BLaER1 (cell line): ENCODE data around the gene IQGAP2.

Experiments
- H3K27ac ChIP-seq: shearing (Covaris generic); formaldehyde crosslinking; 2 replicates; pipeline ENCODE4 v1.8.1; 2022
- H3K27me3 ChIP-seq: shearing (Covaris generic); formaldehyde crosslinking; 2 replicates; pipeline ENCODE4 v1.8.1; 2022
- H3K36me3 ChIP-seq: shearing (Covaris generic); formaldehyde crosslinking; 2 replicates; pipeline ENCODE4 v1.8.1; 2022
- H3K4me1 ChIP-seq: shearing (Covaris generic); formaldehyde crosslinking; 2 replicates; pipeline ENCODE4 v1.8.1; 2022
- H3K4me2 ChIP-seq: shearing (Covaris generic); formaldehyde crosslinking; 2 replicates; pipeline ENCODE4 v1.8.1; 2022
- H3K4me3 ChIP-seq: shearing (Covaris generic); formaldehyde crosslinking; 2 replicates; pipeline ENCODE4 v1.8.1; 2022
- H3K9ac ChIP-seq: shearing (Covaris generic); formaldehyde crosslinking; 2 replicates; pipeline ENCODE4 v1.8.1; 2022
- H3K9me3 ChIP-seq: shearing (Covaris generic); formaldehyde crosslinking; 2 replicates; pipeline ENCODE4 v1.8.1; 2022
- H4K20me1 ChIP-seq: shearing (Covaris generic); formaldehyde crosslinking; 2 replicates; pipeline ENCODE4 v1.8.1; 2022
- Cebpa-rat ChIP-seq: shearing (Covaris generic); IDR thresholded peaks from 2 replicates; pipeline ENCODE4 v1.8.1; 2022

The IQGAP2 gene

DNA sequence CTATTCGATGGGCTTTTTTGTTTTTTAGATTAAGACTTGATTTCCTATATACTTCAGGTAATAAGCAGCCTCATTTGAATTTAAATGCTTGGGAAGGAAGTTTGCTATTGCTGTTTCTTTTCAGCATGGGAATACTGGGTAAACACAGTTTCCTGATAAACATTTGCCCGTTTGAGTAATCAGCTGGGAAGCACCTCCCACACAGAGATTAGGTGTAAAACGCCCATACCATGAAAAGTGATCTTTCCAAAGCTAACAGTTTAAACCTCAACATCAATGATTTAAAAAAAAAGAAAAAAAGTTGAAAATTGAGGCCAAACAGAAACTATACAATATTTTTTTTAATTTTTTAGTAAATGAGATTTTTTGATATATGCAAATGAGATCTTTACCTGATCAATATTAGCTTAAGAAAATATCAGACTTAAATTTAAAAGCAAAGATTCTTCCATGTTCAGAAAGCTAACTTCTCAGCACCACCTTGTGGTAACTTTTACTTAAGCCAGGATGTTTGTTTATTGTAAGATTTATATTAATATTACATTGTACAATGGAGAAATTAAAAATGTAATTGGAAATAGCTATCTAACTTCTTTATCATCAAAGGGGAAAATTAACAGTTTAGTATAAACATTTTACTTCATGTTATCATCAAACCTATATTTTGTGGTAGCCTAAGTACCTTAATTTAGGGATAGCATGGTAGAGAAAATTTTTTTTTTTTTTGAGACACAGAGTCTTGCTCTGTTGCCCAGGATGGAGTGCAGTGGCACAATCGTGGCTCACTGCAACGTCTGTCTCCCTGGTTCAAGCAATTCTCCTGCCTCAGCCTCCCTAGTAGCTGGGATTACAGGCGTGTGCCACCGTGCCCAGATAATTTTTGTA lies 180.3 kb downstream of the IQGAP2 start:
- peaks cover 22% of the 10 kb centered on the region for H3K36me3 ChIP-seq
- TF ChIP-seq Cebpa-rat, result no peak
- no peaks in the 10 kb centered on the region for H3K27me3 ChIP-seq
- peaks cover 5% of the 10 kb centered on the region; the same call in 1 of the 2 replicates for H4K20me1 ChIP-seq
- no peaks in the 10 kb centered on the region for H3K9me3 ChIP-seq
- no peak overlapping the region for H3K9ac ChIP-seq
- H3K4me3 ChIP-seq, result no peak overlapping the region
- H3K4me2 ChIP-seq, result peak overlapping the region; percentile 19; the same call in 1 of the 2 replicates
- peaks cover 33% of the 10 kb centered on the region for H3K4me1 ChIP-seq
- H3K27ac ChIP-seq, result no peak overlapping the region

DNA sequence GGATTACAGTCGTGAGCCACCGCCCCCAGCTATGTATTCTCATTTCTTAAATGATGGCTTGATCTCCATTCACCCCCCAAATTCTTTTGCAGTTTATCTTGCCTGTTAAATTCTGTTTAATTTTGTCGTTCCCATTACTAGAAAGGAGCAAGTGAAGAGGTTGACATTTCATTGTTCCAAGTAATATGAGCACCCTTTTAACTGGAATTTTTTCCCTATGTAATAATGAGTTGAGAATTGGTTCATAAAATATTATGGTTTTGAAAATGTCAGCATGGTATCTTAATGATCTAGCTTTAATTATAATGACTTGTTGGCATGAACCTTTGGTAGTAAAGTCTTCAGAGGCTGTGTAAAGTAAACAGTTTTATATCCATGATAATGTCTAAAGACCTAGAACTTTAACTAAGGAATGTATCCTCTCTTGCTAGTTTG lies 182.7 kb downstream of the IQGAP2 start:
- Histone ChIP-seq H3K4me2 (no peak overlapping the region), H3K9me3 (no peaks in the 10 kb centered on the region), H3K9ac (no peak overlapping the region), H3K4me3 (no peak overlapping the region), H3K36me3 (peaks cover 33% of the 10 kb centered on the region), H3K27ac (no peak overlapping the region), H4K20me1 (peaks cover 5% of the 10 kb centered on the region; the same call in 1 of the 2 replicates), H3K4me1 (peaks cover 25% of the 10 kb centered on the region), H3K27me3 (no peaks in the 10 kb centered on the region)
- no peak for TF ChIP-seq Cebpa-rat

DNA sequence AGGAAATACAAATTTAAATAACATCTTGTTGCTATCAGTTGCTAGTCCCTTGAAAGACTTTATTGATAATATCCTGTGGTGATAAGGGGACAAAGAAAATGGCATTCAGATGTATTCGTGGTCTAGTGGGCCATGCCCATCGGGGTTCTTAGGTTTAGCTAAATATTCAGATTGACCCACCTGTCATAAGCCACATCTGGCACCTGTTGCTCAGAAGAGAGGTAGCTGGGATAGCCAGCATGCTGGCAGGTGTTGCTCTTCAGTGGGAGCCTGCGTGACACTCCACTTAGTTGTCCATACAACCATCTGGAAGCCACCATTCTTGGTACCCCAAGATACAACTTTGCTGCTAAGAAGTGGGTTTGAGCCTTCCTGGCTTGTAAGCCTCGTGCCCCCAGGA lies 183.4 kb downstream of the IQGAP2 start:
- peaks cover 5% of the 10 kb centered on the region; the same call in 1 of the 2 replicates for H4K20me1 ChIP-seq
- no peak overlapping the region for H3K4me3 ChIP-seq
- no peak overlapping the region for H3K27ac ChIP-seq
- TF ChIP-seq Cebpa-rat, result no peak
- peaks cover 18% of the 10 kb centered on the region for H3K4me1 ChIP-seq
- H3K36me3 ChIP-seq, result peaks cover 40% of the 10 kb centered on the region
- no peaks in the 10 kb centered on the region for H3K9me3 ChIP-seq
- H3K27me3 ChIP-seq, result no peaks in the 10 kb centered on the region
- H3K9ac ChIP-seq, result no peak overlapping the region
- no peak overlapping the region for H3K4me2 ChIP-seq

DNA sequence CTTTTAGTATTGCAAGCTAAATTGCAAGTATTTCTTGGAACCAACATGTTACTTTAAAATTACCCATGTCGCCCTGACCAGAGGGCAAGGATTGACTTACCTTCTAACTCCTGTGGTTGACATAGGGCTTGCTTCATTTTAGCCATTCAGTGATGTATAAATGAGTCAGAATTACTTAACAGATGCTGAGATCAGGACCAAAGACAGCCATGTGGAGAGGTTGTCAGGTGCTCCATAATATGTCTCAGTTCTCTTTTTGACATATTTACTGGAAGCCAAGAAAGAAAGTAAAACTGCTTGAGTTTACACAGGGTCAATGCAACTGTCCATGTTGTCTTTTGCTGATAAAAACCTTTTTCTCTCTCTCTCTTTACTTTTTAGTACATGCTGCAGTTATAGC lies 186.9 kb downstream of the IQGAP2 start:
- Histone ChIP-seq H3K9ac (no peak overlapping the region), H3K36me3 (peaks cover 65% of the 10 kb centered on the region), H3K9me3 (no peaks in the 10 kb centered on the region), H3K4me1 (no peaks in the 10 kb centered on the region), H4K20me1 (no peaks in the 10 kb centered on the region), H3K4me2 (no peak overlapping the region), H3K27me3 (no peaks in the 10 kb centered on the region), H3K4me3 (no peak overlapping the region), H3K27ac (no peak overlapping the region)
- no peak for TF ChIP-seq Cebpa-rat

DNA sequence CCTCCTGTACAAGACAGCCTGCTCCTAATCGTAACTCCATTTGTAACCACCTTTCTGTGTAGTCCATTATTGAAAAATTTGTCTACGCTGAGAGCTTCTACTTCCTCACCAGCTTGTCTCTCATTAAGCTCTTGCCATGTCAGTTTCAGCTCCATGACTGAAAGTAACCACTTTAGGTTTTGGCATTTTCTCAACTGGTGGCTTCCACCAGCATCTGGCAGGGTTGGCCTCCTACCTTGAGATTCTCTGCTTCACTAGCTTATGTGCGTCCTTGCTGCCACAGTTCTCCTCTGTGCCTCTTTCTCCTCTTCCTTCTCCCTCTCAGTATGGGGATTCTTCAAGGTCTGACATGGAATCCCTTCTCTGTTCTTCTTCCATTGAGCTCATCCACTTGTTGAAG lies 188.3 kb downstream of the IQGAP2 start:
- Histone ChIP-seq H3K9me3 (no peaks in the 10 kb centered on the region), H3K4me2 (no peak overlapping the region), H3K36me3 (peaks cover 67% of the 10 kb centered on the region), H4K20me1 (no peaks in the 10 kb centered on the region), H3K27ac (no peak overlapping the region), H3K27me3 (no peaks in the 10 kb centered on the region), H3K4me3 (no peak overlapping the region), H3K9ac (no peak overlapping the region), H3K4me1 (no peaks in the 10 kb centered on the region)
- no peak for TF ChIP-seq Cebpa-rat

DNA sequence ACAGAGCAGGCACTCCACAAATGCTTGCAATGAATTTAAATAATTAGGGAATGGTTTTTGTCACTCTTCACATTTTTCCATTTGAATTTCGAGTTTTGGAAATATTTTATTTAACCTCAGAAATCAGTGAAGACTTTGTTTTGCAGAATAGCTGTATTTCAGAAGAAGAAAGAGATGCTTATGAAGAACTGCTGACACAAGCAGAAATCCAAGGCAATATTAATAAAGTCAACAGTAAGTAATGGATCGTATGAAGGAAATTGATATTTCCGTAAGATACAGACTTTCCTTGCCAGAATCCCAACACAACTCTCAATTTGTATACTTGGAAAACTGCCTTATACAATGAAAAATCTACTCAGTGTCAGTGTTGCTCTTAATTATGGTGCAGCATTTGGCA lies 189.6 kb downstream of the IQGAP2 start:
- H3K27ac ChIP-seq, result no peak overlapping the region
- no peak for TF ChIP-seq Cebpa-rat
- no peaks in the 10 kb centered on the region for H3K4me1 ChIP-seq
- no peaks in the 10 kb centered on the region for H4K20me1 ChIP-seq
- H3K4me3 ChIP-seq, result no peak overlapping the region
- no peak overlapping the region for H3K4me2 ChIP-seq
- H3K9me3 ChIP-seq, result no peaks in the 10 kb centered on the region
- H3K36me3 ChIP-seq, result peaks cover 77% of the 10 kb centered on the region
- no peak overlapping the region for H3K9ac ChIP-seq
- H3K27me3 ChIP-seq, result no peaks in the 10 kb centered on the region

DNA sequence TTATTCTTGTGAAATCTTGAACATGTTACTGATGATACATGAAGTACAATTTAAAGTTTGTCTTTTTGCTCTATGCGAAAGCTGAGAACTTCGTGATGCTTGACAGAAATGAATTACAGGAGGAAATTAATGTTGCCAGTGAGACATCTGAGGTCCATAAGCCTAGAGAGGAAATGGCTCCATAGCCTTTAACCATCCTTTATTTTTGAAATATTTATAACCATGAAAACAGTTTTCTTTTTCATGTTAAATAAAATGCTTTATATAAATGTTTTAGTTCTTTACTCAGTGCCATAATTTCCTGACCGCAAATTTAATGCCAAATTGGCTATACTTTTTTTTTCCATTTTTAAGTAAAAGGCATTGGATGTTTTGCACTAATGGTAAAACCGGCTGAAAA lies 191.0 kb downstream of the IQGAP2 start:
- Histone ChIP-seq H3K4me3 (no peak overlapping the region), H3K36me3 (peaks cover 80% of the 10 kb centered on the region), H3K4me1 (no peaks in the 10 kb centered on the region), H3K27me3 (no peaks in the 10 kb centered on the region), H3K4me2 (no peak overlapping the region), H4K20me1 (no peaks in the 10 kb centered on the region), H3K9me3 (no peaks in the 10 kb centered on the region), H3K9ac (no peak overlapping the region), H3K27ac (no peak overlapping the region)
- TF ChIP-seq Cebpa-rat, result no peak

DNA sequence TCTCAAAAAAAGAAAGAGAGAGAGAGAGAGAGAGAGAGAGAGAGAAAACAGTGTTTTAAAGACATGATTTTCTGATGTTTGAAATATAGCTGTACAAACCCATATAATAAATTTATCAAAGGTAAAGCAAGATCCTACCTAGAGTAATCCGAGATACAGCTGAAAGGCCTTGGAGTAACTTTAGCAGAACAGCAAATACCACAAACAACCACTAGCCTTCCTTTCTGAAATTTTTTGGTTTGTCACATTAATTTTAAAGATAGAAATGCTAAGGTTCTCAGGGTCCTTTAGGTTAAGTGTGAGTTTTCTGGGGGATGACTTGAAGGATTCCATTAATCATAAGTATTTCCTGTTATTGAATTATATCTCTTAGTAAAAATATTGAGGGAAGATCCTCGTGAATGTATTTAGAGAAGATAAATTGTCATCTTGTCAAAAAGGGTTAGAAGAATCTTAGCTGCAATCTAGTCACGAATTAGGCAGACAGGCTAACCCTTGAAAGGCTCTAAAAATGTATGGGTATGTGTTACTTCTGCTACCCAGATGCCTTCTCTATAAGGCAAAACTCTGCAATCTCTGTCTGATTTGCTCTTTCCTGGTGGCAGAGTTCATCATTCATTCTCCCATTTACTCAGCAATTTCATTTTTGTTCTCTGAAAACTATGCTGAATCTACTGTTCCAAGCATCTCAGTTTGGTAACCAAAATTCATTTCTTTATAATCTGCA lies 192.8 kb downstream of the IQGAP2 start:
- Histone ChIP-seq H4K20me1 (no peaks in the 10 kb centered on the region), H3K4me2 (no peak overlapping the region), H3K9me3 (no peaks in the 10 kb centered on the region), H3K36me3 (peaks cover 74% of the 10 kb centered on the region), H3K27ac (no peak overlapping the region), H3K4me3 (no peak overlapping the region), H3K27me3 (no peaks in the 10 kb centered on the region), H3K9ac (no peak overlapping the region), H3K4me1 (no peaks in the 10 kb centered on the region)
- no peak for TF ChIP-seq Cebpa-rat

DNA sequence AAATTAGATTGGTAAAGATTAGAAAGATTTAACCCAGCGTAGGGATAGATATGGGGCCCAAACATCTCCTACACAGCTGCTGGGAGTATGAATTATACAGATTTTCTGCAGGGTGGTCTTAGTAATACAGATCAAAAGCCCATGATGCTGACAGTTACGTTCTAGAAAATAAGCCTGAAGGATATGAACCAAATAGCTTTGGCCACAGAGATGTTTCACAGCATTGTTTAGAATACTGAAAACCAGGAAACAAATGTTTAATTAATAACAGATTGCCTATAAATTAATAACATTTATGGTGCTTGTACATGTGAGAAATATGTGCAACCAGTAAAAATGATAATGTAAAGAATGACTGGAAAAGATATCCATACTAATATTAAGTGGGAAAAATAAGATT lies 195.4 kb downstream of the IQGAP2 start:
- Histone ChIP-seq H3K27me3 (no peaks in the 10 kb centered on the region), H3K4me2 (no peak overlapping the region), H4K20me1 (no peaks in the 10 kb centered on the region), H3K9ac (no peak overlapping the region), H3K4me3 (no peak overlapping the region), H3K27ac (no peak overlapping the region), H3K9me3 (no peaks in the 10 kb centered on the region), H3K4me1 (peaks cover 10% of the 10 kb centered on the region), H3K36me3 (peaks cover 75% of the 10 kb centered on the region)
- TF ChIP-seq Cebpa-rat, result no peak

DNA sequence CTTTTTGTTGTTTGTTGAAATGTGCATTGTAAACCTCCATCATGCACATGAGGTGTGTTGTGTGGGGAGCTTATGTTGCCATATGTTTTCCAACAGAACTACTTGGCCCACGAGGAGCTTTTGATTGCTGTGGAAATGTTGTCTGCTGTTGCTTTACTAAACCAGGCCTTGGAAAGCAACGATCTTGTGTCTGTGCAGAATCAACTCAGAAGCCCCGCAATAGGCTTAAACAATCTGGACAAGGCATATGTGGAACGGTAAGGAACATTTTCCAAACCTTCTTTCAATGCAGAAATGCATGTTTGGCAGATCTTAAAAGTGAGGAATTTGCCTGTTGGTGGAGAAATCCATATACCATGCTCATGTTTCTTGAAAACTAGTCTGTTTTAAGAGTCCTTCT lies 197.6 kb downstream of the IQGAP2 start:
- Histone ChIP-seq H3K4me1 (peaks cover 10% of the 10 kb centered on the region), H3K27me3 (no peaks in the 10 kb centered on the region), H3K9me3 (no peaks in the 10 kb centered on the region), H3K4me3 (no peak overlapping the region), H3K27ac (no peak overlapping the region), H3K9ac (no peak overlapping the region), H3K4me2 (no peak overlapping the region), H4K20me1 (no peaks in the 10 kb centered on the region), H3K36me3 (peaks cover 80% of the 10 kb centered on the region)
- no peak for TF ChIP-seq Cebpa-rat
